ENCODE data around the gene ARMC9.
A peak's percentile ranks its signal among the peaks of the same experiment; 100 is the strongest.

ARMC9 gene

DNA sequence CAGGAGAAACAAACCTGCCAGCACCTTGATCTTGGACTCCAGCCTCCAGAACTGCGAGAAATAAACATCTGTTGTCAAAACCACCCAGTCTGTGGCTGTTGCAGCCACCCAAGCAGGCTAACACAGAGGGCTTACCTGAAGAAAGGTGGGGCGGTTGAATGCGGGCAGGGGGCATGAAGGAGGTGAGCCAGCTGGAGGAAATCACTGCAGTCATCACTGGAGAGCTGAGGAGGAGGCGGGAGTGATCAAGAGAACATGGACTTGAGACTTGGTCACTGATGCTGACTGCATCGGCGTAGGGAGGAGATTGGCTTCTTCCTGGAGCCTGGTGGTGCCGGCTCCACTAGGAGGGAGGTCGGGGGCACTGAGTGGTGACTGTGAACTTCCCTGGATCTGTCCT is 14.6 kb upstream of the ARMC9 start:
- Histone ChIP-seq H3K27ac (peak overlapping the region in 1 of 2 donors; percentile 48), H3K4me3 (no peak overlapping the region)
- TF ChIP-seq, protein P1, sequence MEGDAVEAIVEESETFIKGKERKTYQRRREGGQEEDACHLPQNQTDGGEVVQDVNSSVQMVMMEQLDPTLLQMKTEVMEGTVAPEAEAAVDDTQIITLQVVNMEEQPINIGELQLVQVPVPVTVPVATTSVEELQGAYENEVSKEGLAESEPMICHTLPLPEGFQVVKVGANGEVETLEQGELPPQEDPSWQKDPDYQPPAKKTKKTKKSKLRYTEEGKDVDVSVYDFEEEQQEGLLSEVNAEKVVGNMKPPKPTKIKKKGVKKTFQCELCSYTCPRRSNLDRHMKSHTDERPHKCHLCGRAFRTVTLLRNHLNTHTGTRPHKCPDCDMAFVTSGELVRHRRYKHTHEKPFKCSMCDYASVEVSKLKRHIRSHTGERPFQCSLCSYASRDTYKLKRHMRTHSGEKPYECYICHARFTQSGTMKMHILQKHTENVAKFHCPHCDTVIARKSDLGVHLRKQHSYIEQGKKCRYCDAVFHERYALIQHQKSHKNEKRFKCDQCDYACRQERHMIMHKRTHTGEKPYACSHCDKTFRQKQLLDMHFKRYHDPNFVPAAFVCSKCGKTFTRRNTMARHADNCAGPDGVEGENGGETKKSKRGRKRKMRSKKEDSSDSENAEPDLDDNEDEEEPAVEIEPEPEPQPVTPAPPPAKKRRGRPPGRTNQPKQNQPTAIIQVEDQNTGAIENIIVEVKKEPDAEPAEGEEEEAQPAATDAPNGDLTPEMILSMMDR (IDR thresholded peaks at IDR 0.05), result no peak
- no peak for DNase-seq (ENCODE audit: low spot score)

DNA sequence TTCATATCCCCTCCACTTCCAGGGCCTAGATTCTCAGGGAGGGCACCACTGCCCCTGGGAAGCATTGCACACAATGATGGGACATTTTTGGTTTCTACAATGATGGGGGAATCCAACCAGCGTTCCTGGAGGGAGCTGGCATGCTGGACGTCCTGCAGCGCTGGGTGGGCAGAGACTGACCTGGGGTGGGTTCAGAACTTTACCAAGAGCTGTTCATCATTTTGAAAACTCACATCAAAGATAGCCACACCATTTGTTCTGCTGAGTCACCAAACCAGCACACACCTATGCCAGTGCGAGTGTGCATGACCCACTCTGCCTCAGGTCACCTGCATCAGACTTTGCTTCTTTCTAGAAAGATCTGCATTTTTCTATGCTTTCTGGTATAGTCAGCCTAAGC is 14.1 kb upstream of the ARMC9 start:
- DNase-seq (ENCODE audit: low spot score), result no peak
- peak overlapping the region in 1 of 2 donors; percentile 48 for H3K27ac ChIP-seq
- no peak overlapping the region for H3K4me3 ChIP-seq
- TF ChIP-seq, protein P1 (IDR thresholded peaks at IDR 0.05), result no peak

DNA sequence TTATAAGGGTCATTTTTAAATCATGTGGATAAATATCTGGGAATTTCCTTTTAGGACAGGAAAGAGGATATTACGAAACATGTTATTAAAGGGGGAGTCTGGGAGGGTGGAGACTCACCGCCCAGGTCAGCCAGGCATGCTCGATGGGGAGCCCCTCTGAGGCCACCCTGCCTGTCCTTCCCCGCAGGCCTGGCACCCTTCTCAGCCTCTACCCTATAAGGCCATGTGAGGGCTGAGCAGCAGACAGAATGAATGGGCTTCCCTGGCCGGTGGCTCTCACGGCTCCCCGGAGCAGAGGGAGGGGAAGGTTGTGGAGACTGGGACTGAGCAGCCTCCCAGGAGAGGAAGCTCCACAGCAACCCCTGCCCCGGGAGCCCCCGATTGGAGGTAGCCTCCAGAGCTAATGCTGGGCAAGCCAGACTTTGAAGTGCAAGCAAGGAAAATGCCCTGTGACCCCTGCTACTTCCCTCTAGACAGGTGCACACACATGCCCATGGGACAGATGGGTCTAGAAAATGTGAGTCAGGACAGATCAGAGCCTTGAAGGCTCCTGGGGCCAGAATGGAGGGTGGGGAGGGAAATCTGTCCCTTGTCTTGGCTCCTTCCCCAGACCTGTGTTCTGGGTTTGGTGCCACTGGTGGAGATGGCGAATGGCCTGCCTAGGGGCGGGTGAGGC is 13.2 kb upstream of the ARMC9 start:
- TF ChIP-seq, protein P1 (IDR thresholded peaks at IDR 0.05), result no peak
- peak overlapping the region; percentile 71 to 97 for H3K27ac ChIP-seq
- DNase-seq (ENCODE audit: low spot score), result no peak

DNA sequence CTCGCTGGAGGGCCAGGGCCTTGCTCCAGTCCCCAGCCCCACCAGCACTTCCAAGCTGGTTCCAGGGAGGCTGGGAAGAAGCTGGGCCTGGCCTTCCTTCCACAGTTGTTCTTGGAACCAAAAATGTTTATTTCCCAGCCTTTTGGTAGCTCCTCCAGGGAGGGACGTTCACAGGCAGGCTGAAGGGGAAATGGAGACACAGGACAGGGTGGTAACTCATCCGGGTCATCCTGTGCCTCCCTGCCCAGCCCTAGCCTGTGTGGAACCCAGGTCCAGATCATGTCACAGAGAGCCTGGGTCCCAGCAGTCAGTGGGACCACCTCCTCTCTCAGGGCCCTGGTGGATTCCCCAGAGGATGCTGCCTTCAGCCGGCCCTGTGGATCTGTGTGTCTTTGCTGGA is 12.5 kb upstream of the ARMC9 start:
- TF ChIP-seq, protein P1 (IDR thresholded peaks at IDR 0.05), result no peak
- Histone ChIP-seq H3K27ac (peak overlapping the region; percentile 71 to 97), H3K4me3 (no peak overlapping the region)
- DNase-seq (ENCODE audit: low spot score), result no peak

More for the DNA sequence above, 13.2 kb upstream of the ARMC9 start:
- no peak overlapping the region for H3K4me3 ChIP-seq

DNA sequence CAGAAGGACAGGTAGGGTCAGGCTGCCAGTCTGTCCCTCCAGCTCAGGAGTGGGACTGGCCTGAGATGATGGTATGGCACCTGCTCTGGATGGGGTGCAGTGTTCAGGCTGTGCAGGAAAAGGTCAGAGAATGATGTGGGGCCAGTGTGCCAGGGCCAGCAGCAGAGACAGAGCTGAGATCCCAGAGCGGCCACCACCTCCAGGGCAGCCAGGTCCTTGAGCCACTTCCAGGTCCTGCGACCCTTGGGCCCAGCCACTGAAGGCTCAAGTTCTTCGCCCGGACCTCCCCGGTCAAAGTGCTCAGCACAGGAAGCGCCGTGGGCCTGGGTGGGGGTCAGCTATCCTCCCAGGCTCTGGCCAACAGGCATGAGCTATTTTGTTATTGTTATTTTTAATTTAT is 12.1 kb upstream of the ARMC9 start:
- TF ChIP-seq, protein P1 (IDR thresholded peaks at IDR 0.05), result no peak
- Histone ChIP-seq H3K4me3 (no peak overlapping the region), H3K27ac (peak overlapping the region; percentile 71 to 97)
- DNase-seq (ENCODE audit: low spot score), result peak; percentile 46

DNA sequence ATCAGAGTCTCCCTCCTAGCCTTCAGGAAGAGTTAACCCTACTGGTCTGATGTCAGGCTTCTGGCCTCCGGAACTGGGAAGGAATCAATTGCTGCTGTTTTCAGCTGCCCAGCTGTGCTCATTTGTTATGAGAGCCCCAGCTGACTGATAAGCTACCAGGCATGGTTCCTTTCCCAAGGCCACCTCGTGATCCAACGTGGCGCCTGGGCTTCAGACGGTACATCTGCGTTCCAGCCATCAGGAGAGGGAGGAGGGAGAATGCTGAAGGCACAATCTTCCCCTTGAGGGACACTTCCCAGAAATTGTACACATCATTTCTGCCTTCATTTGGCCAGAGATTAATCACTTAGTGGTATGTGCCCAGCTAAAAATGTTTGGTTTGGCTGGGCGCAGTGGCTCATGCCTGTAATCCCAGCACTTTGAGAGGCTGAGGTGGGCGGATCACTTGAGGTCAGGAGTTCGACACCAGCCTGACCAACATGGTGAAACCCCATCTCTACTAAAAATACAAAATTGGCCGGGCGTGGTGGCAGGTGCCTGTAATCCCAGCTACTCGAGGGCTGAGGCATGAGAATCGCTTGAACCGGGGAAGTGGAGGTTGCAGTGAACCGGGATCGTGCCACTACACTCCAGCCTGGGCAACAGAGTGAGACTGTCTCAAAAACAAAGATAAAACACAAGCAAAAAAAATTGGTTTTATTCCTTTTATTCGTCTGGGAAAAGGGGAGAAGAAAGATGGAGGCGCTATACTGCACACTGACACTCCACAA is 10.5 kb upstream of the ARMC9 start:
- Histone ChIP-seq H3K4me3 (no peak overlapping the region), H3K27ac (peak overlapping the region; percentile 97)
- peak; percentile 92 for DNase-seq (ENCODE audit: low spot score)
- TF ChIP-seq, protein P1 (IDR thresholded peaks at IDR 0.05), result no peak

All from coronary artery (tissue), 2 donors.